T-helper 1 cell treated with Interleukin-12 subunit alpha and Interleukin-12 subunit beta and Interleukin-4 antibody, amounts not matched to agents 30 μg/mL and 1 μg/mL, for 36 hours (primary cell): ENCODE data around the gene ATP10A.

Source experiments
- H3K27ac Mint-ChIP-seq: one replicate; pipeline ENCODE4 v1.8.0; 2021; ENCODE audit warnings: mild to moderate bottlenecking, mixed read lengths
- H3K27me3 Mint-ChIP-seq: one replicate; pipeline ENCODE4 v1.8.0; 2021; ENCODE audit warnings: low read depth, mixed read lengths
- H3K36me3 Mint-ChIP-seq: one replicate; pipeline ENCODE4 v1.8.0; 2021; ENCODE audit warnings: low read depth, mixed read lengths
- H3K4me1 Mint-ChIP-seq: one replicate; pipeline ENCODE4 v1.8.0; 2021; ENCODE audit warnings: low read depth, mixed read lengths
- H3K4me3 Mint-ChIP-seq: one replicate; pipeline ENCODE4 v1.8.0; 2021; ENCODE audit warnings: mild to moderate bottlenecking, moderate library complexity, mixed read lengths
- H3K9me3 Mint-ChIP-seq: one replicate; pipeline ENCODE4 v1.8.0; 2021; ENCODE audit warnings: mixed read lengths

Gene ATP10A

DNA sequence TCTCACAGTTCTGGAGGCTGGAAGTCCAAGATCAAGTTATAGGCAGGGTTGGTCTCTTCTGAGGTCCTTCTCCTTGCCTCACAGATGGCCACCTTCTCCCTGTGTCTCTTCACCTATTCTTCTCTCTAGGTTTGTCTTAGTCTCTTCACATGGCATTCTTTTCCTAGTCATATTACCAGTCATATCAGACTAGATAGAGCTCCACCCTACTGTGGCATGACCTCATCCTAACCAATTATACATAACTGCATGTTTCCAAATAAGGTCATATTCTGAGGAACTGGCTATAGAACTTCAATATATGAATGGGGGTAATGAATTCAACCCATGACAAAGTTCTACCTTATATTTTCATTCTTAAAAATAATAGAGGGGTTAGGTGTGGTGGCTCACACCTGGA lies 227.9 kb downstream of the ATP10A start:
- Mint-ChIP-seq H3K36me3 (no peaks in the 10 kb centered on the region), H3K27ac (no peak overlapping the region), H3K27me3 (no peaks in the 10 kb centered on the region), H3K4me1 (no peaks in the 10 kb centered on the region), H3K9me3 (no peaks in the 10 kb centered on the region), H3K4me3 (no peak overlapping the region)

DNA sequence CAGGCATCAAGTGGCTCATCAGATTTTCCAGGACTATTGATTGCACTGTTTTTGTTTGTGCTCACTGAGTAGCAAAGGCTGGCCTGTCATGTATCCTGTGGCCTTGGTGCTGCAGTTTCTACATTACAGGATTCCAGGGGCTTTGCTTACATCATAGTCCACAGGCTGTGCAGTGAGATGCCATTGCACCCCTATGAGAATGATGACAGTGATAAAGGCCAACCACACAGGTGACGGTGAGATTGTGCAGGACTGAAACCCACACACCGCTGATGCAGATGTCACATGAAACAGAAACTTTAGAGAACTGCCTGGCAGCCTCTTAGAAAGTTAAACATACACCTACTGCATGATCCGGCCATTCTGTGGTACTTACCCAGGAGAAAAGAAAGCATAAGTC lies 229.3 kb downstream of the ATP10A start:
- Mint-ChIP-seq H3K27ac (no peak overlapping the region), H3K4me3 (no peak overlapping the region), H3K27me3 (peaks cover 7% of the 10 kb centered on the region), H3K4me1 (no peaks in the 10 kb centered on the region), H3K36me3 (no peaks in the 10 kb centered on the region), H3K9me3 (no peaks in the 10 kb centered on the region)

DNA sequence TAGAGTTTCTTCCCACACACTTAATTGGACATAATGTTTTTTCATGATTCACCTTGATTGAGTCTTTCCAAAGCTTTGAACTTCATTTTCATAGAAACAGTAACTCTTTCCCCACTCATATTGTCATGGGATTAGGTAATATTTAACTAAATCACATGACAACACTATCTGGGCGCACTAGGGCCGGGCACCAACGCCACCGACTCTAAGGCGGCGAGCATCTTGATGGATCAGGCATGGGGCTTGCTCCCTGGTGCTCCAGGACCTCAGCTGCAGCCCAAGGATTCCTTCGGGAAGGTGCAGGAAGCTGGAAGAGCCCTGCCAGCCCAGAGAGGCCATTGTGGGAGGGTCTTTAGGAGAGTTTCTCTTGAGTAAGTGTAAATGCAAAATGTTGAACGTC lies 231.2 kb downstream of the ATP10A start:
- no peaks in the 10 kb centered on the region for H3K9me3 Mint-ChIP-seq
- peaks cover 7% of the 10 kb centered on the region for H3K27me3 Mint-ChIP-seq
- no peak overlapping the region for H3K4me3 Mint-ChIP-seq
- no peak overlapping the region for H3K27ac Mint-ChIP-seq
- H3K4me1 Mint-ChIP-seq, result no peaks in the 10 kb centered on the region
- no peaks in the 10 kb centered on the region for H3K36me3 Mint-ChIP-seq
